A673 (cell line): ENCODE results near the gene NPRL2.

Experiments
- EZH2 ChIP-seq: fragments of 200-600 bp; sonication (generic); IDR thresholded peaks from 2 replicates; pipeline ENCODE4 v1.6.1; 2017; ENCODE audit warnings: borderline replicate concordance, low read depth, mild to moderate bottlenecking, mixed read lengths, antibody characterized with exemption, low read length; ENCODE audit not compliant: poor library complexity, severe bottlenecking
- TF ChIP-seq, protein P1 (sequence below): fragments of 300-800, 200-600 bp; sonication (generic); conservative IDR thresholded peaks from 2 replicates; pipeline ENCODE4 v1.5.1; 2017; ENCODE audit warnings: low read depth, mild to moderate bottlenecking, antibody characterized with exemption, low read length, moderate library complexity, mixed read lengths

DNA sequence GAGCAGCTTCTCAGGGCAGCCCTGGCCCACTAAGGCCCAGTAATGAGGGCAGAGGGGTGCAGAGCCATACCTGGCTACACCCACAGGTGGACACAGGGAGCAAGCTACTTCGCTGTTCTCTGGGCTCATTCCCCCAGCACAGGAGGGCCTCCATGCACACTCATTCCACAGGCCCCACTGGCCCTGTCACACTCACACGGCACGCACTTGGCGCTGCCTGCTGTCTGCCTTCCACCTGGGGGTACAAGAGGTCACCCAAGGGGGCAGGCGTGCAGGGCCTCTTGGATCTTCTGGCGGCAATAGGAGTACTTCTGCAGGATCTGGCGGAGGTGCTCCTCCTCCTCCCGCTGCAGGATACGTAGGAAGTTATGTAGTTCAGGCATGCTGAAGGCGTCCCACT lies 20.2 kb downstream of the NPRL2 start:
- TF ChIP-seq EZH2: no peak
- TF ChIP-seq, protein P1, sequence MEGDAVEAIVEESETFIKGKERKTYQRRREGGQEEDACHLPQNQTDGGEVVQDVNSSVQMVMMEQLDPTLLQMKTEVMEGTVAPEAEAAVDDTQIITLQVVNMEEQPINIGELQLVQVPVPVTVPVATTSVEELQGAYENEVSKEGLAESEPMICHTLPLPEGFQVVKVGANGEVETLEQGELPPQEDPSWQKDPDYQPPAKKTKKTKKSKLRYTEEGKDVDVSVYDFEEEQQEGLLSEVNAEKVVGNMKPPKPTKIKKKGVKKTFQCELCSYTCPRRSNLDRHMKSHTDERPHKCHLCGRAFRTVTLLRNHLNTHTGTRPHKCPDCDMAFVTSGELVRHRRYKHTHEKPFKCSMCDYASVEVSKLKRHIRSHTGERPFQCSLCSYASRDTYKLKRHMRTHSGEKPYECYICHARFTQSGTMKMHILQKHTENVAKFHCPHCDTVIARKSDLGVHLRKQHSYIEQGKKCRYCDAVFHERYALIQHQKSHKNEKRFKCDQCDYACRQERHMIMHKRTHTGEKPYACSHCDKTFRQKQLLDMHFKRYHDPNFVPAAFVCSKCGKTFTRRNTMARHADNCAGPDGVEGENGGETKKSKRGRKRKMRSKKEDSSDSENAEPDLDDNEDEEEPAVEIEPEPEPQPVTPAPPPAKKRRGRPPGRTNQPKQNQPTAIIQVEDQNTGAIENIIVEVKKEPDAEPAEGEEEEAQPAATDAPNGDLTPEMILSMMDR: no peak
